Measurements from ENCODE around the gene ZNF175. TPM values are rescaled to one million over a fixed set of nuclear protein-coding genes. Genes with fewer than 3 reads are reported as not detected.

The ZNF175 gene
- total and polyA plus RNA-seq, 11 donors: 2.5 to 13.7 (median 6.4) TPM

Other genes with a start within 250 kb of the ZNF175 start
- 1 to 10 TPM in 2 of 9 donors, under 1 TPM in 7; 0.40 to 1.2 (median 0.74) TPM for gene VSIG10L, start 229.1 kb upstream of the ZNF175 start, total RNA-seq
- gene VSIG10L, start 229.1 kb upstream of the ZNF175 start, polyA plus RNA-seq: 1 to 10 TPM; 1.2 to 1.7 TPM
- gene ETFB, start 204.9 kb upstream of the ZNF175 start, total RNA-seq: 100 to 1,000 TPM; 206 to 835 (median 280) TPM
- gene ETFB, start 204.9 kb upstream of the ZNF175 start, polyA plus RNA-seq: 100 to 1,000 TPM; 301 to 675 TPM
- gene CLDND2, start 202.3 kb upstream of the ZNF175 start, total RNA-seq: 1 to 10 TPM in 3 of 9 donors, under 1 TPM in 3, not detected in 3; 0.46 to 2.3 (median 0.92) TPM
- not detected for gene CLDND2, start 202.3 kb upstream of the ZNF175 start, polyA plus RNA-seq
- 10 to 100 TPM in 1 of 9 donors, 1 to 10 TPM in 6, not detected in 2; 1.0 to 31.2 (median 2.4) TPM for gene NKG7, start 198.6 kb upstream of the ZNF175 start, total RNA-seq
- 1 to 10 TPM; 1.0 to 2.9 TPM for gene NKG7, start 198.6 kb upstream of the ZNF175 start, polyA plus RNA-seq
- gene LIM2, start 183.3 kb upstream of the ZNF175 start, total RNA-seq: not detected
- gene LIM2, start 183.3 kb upstream of the ZNF175 start, polyA plus RNA-seq: not detected
- not detected for gene C19orf84, start 180.7 kb upstream of the ZNF175 start, total RNA-seq
- gene C19orf84, start 180.7 kb upstream of the ZNF175 start, polyA plus RNA-seq: not detected
- 1 to 10 TPM in 4 of 9 donors, under 1 TPM in 5; 0.18 to 7.5 (median 0.58) TPM for gene SIGLEC10, start 153.6 kb upstream of the ZNF175 start, total RNA-seq
- 1 to 10 TPM in 1 of 2 donors, under 1 TPM in 1; 0.08 to 1.7 TPM for gene SIGLEC10, start 153.6 kb upstream of the ZNF175 start, polyA plus RNA-seq
- under 1 TPM in 2 of 9 donors, not detected in 7; 0.12 to 0.48 TPM for gene SIGLEC8, start 112.8 kb upstream of the ZNF175 start, total RNA-seq
- not detected for gene SIGLEC8, start 112.8 kb upstream of the ZNF175 start, polyA plus RNA-seq
- gene CEACAM18, start 92.7 kb upstream of the ZNF175 start, total RNA-seq: not detected
- gene CEACAM18, start 92.7 kb upstream of the ZNF175 start, polyA plus RNA-seq: not detected
- under 1 TPM in 4 of 9 donors, not detected in 5; 0.20 to 0.43 (median 0.24) TPM for gene SIGLEC12, start 69.5 kb upstream of the ZNF175 start, total RNA-seq
- gene SIGLEC12, start 69.5 kb upstream of the ZNF175 start, polyA plus RNA-seq: under 1 TPM in 1 of 2 donors, not detected in 1; 0.15 TPM
- under 1 TPM in 5 of 9 donors, not detected in 4; 0.23 to 0.40 (median 0.25) TPM for gene SIGLEC6, start 39.6 kb upstream of the ZNF175 start, total RNA-seq
- under 1 TPM in 1 of 2 donors, not detected in 1; 0.10 TPM for gene SIGLEC6, start 39.6 kb upstream of the ZNF175 start, polyA plus RNA-seq
- gene SIGLEC5, start 59.1 kb downstream of the ZNF175 start, total RNA-seq: 1 to 10 TPM in 1 of 9 donors, under 1 TPM in 4, not detected in 4; 0.16 to 1.3 (median 0.24) TPM
- under 1 TPM in 1 of 2 donors, not detected in 1; 0.15 TPM for gene SIGLEC5, start 59.1 kb downstream of the ZNF175 start, polyA plus RNA-seq
- gene SIGLEC14, start 75.5 kb downstream of the ZNF175 start, total RNA-seq: 10 to 100 TPM in 1 of 9 donors, 1 to 10 TPM in 4, under 1 TPM in 2, not detected in 2; 0.20 to 17.9 (median 1.3) TPM
- 1 to 10 TPM in 1 of 2 donors, under 1 TPM in 1; 0.27 to 1.3 TPM for gene SIGLEC14, start 75.5 kb downstream of the ZNF175 start, polyA plus RNA-seq
- 10 to 100 TPM in 5 of 9 donors, 1 to 10 TPM in 4; 2.9 to 15.1 (median 10.2) TPM for gene SPACA6, start 122.0 kb downstream of the ZNF175 start, total RNA-seq
- gene SPACA6, start 122.0 kb downstream of the ZNF175 start, polyA plus RNA-seq: 10 to 100 TPM in 1 of 2 donors, 1 to 10 TPM in 1; 6.1 to 16.8 TPM
- 10 to 100 TPM in 1 of 9 donors, 1 to 10 TPM in 1, under 1 TPM in 4, not detected in 3; 0.17 to 16.0 (median 0.81) TPM for gene HAS1, start 152.7 kb downstream of the ZNF175 start, total RNA-seq
- gene HAS1, start 152.7 kb downstream of the ZNF175 start, polyA plus RNA-seq: under 1 TPM; 0.15 to 0.40 TPM
- 10 to 100 TPM in 2 of 9 donors, 1 to 10 TPM in 7; 1.8 to 39.4 (median 4.7) TPM for gene FPR1, start 180.6 kb downstream of the ZNF175 start, total RNA-seq
- 1 to 10 TPM in 1 of 2 donors, under 1 TPM in 1; 0.15 to 4.8 TPM for gene FPR1, start 180.6 kb downstream of the ZNF175 start, polyA plus RNA-seq
- 10 to 100 TPM in 1 of 9 donors, 1 to 10 TPM in 2, under 1 TPM in 5, not detected in 1; 0.24 to 11.1 (median 0.80) TPM for gene FPR2, start 189.9 kb downstream of the ZNF175 start, total RNA-seq
- 1 to 10 TPM in 1 of 2 donors, under 1 TPM in 1; 0.11 to 1.1 TPM for gene FPR2, start 189.9 kb downstream of the ZNF175 start, polyA plus RNA-seq
- 10 to 100 TPM in 2 of 9 donors, 1 to 10 TPM in 7; 1.8 to 35.5 (median 3.1) TPM for gene FPR3, start 223.9 kb downstream of the ZNF175 start, total RNA-seq
- 1 to 10 TPM in 1 of 2 donors, under 1 TPM in 1; 0.38 to 2.4 TPM for gene FPR3, start 223.9 kb downstream of the ZNF175 start, polyA plus RNA-seq

Data from heart left ventricle (tissue), 11 donors.